ENCODE measurements around the gene POP4. TPM values are rescaled to one million over a fixed set of nuclear protein-coding genes. Genes with fewer than 3 reads are reported as not detected.

Gene POP4
- total RNA-seq, 1 experiment from 2014 or later = 116 TPM

GRCh38 chr19:29653398-29653797 is 47.3 kb downstream of the POP4 start:
- CTCF ChIA-PET = no interaction called here
- Histone ChIP-seq H3K4me1 (ENCODE audit: control insufficient read depth, insufficient read depth, low read length) (no peaks in the 10 kb centered on the region), H3K9me3 (ENCODE audit: control insufficient read depth, insufficient read depth, low read depth, low read length) (peaks cover 8% of the 10 kb centered on the region; the same call in 1 of the 2 replicates), H3K4me3 (ENCODE audit: low read depth in 2 of 2, low read length in 2 of 2) (no peak overlapping the region), H3K27me3 (ENCODE audit: control insufficient read depth, insufficient read depth, low read length) (no peaks in the 10 kb centered on the region), H3K36me3 (ENCODE audit: control insufficient read depth, insufficient read depth, low read length) (no peaks in the 10 kb centered on the region), H3K27ac (ENCODE audit: low read length) (no peak overlapping the region)
- no TSS peak for BruUV-seq (replicated peaks)
- no peak for DNase-seq (ENCODE audit: low read depth, low spot score)
- in situ Hi-C loops (cut with HindIII; ENCODE audit: low pct_unique_long_range_greater_than_20kb, low sequenced_read_pairs) = no loop called here
- ATAC-seq = no peak
- TF ChIP-seq TCF7L2 (IDR thresholded peaks at IDR 0.05; ENCODE audit: low read depth, low read length) (no peak), SIN3A (IDR thresholded peaks at IDR 0.05; ENCODE audit: borderline replicate concordance, insufficient read depth, low read depth, low read length) (no peak), CTCF (IDR thresholded peaks at IDR 0.05) (no peak), REST (IDR thresholded peaks at IDR 0.05; ENCODE audit: insufficient read depth in 1 of 2, low read depth in 2 of 2, low read length in 1 of 2) (no peak), POLR2AphosphoS5 (IDR thresholded peaks at IDR 0.05; ENCODE audit: low read depth, low read length) (no peak)
- POLR2A ChIA-PET = no interaction called here
- intact Hi-C loops (cut with micrococcal nuclease; ENCODE audit: unreplicated experiment) = no loop called here

- CTCF ChIA-PET = no interaction called here
- POLR2A ChIA-PET = no interaction called here
- intact Hi-C loops (cut with micrococcal nuclease; ENCODE audit: unreplicated experiment) = no loop called here
- no peaks in the 10 kb centered on the region for H3K27me3 ChIP-seq (ENCODE audit: control insufficient read depth, insufficient read depth, low read length)
- no peaks in the 10 kb centered on the region for H3K36me3 ChIP-seq (ENCODE audit: control insufficient read depth, insufficient read depth, low read length)
- no peak overlapping the region for H3K4me3 ChIP-seq (ENCODE audit: low read depth in 2 of 2, low read length in 2 of 2)
- no peak for TF ChIP-seq TCF7L2 (IDR thresholded peaks at IDR 0.05; ENCODE audit: low read depth, low read length)
- no peak for TF ChIP-seq POLR2AphosphoS5 (IDR thresholded peaks at IDR 0.05; ENCODE audit: low read depth, low read length)
- no peak for TF ChIP-seq REST (IDR thresholded peaks at IDR 0.05; ENCODE audit: insufficient read depth in 1 of 2, low read depth in 2 of 2, low read length in 1 of 2)
- no peak for TF ChIP-seq CTCF (IDR thresholded peaks at IDR 0.05)
- no peak for TF ChIP-seq SIN3A (IDR thresholded peaks at IDR 0.05; ENCODE audit: borderline replicate concordance, insufficient read depth, low read depth, low read length)
- in situ Hi-C loops (cut with HindIII; ENCODE audit: low pct_unique_long_range_greater_than_20kb, low sequenced_read_pairs) = no loop called here
- peaks cover 8% of the 10 kb centered on the region; the same call in 1 of the 2 replicates for H3K9me3 ChIP-seq (ENCODE audit: control insufficient read depth, insufficient read depth, low read depth, low read length)
- DNase-seq (ENCODE audit: low read depth, low spot score) (no peak), ATAC-seq (no peak; the same call in 1 of the 2 replicates)
- no TSS peak for BruUV-seq (replicated peaks)
- H3K4me1 ChIP-seq (ENCODE audit: control insufficient read depth, insufficient read depth, low read length) = no peaks in the 10 kb centered on the region
- no peak overlapping the region for H3K27ac ChIP-seq (ENCODE audit: low read length)
Observed at GRCh38 chr19:29655648-29656335, 49.7 kb downstream of the POP4 start.

Data from Panc1 (cell line).